H1 (cell line): ENCODE data around the gene IQCH. TPM values are rescaled to one million over a fixed set of nuclear protein-coding genes. Genes with fewer than 3 reads are reported as not detected.

Source experiments
- CTCF ChIA-PET: fragments of 300-600 bp; sonication (Branson Sonifier 250); formaldehyde crosslinking; loops from one replicate; lab custom pipeline; 2021; ENCODE audit not compliant: partially characterized antibody; lab: Charles Lee
- POLR2A ChIA-PET: fragments of 300-600 bp; sonication (Branson Sonifier 250); formaldehyde crosslinking; loops from one replicate; lab custom pipeline; 2021; ENCODE audit warnings: inconsistent platforms; ENCODE audit not compliant: partially characterized antibody; lab: Charles Lee
- DNase-seq, 2 experiments: peaks; one replicate each; pipeline versions ENCODE4 v3.0.0 to v3.0.0-alpha.2; 2010 to 2022; ENCODE audit warnings: low spot score in 2 of 2, low read depth in 1 of 2, mixed read lengths in 1 of 2
- FAIRE-seq: peaks from 2 replicates; lab custom pipeline; 2011; peaks lifted over from hg19 to GRCh38; lab: Jason Lieb, UNC
- H2AFZ ChIP-seq: 2 replicates; pipeline ENCODE4 v1.8.1; 2012; ENCODE audit warnings: low read length, inconsistent platforms
- H2AK5ac ChIP-seq: 2 replicates; pipeline ENCODE4 v1.6.1; 2013; ENCODE audit warnings: low read depth, low read length
- H2BK120ac ChIP-seq: replicated peaks from 2 replicates; pipeline ENCODE3; 2013; ENCODE audit warnings: low read depth, low read length, inconsistent platforms
- H2BK12ac ChIP-seq: 2 replicates; pipeline ENCODE4 v1.6.1; 2013; ENCODE audit warnings: low read depth, low read length
- H2BK15ac ChIP-seq: 2 replicates; pipeline ENCODE4 v1.6.1; 2013; ENCODE audit warnings: low read length
- H2BK20ac ChIP-seq: 2 replicates; pipeline ENCODE4 v1.6.1; 2013; ENCODE audit warnings: low read length
- H2BK5ac ChIP-seq: 2 replicates; pipeline ENCODE4 v1.6.1; 2013; ENCODE audit warnings: low read depth, low read length
- H3K14ac ChIP-seq: 2 replicates; pipeline ENCODE4 v1.6.1; 2013; ENCODE audit warnings: inconsistent platforms; ENCODE audit not compliant: insufficient read length
- H3K18ac ChIP-seq: 2 replicates; pipeline ENCODE4 v1.6.1; 2013; ENCODE audit warnings: low read length; ENCODE audit errors: extremely low read depth
- H3K23ac ChIP-seq: 2 replicates; pipeline ENCODE4 v1.6.1; 2013; ENCODE audit warnings: inconsistent platforms; ENCODE audit not compliant: insufficient read length
- H3K23me2 ChIP-seq: 2 replicates; pipeline ENCODE4 v1.6.1; 2013; ENCODE audit warnings: low read depth, low read length
- H3K27ac ChIP-seq: 2 replicates; pipeline ENCODE4 v1.6.1; 2011; ENCODE audit warnings: low read depth, low read length, inconsistent platforms
- H3K27me3 ChIP-seq, 4 experiments: replicated peaks in 1 of 4; 1 replicate in 1 of 4; 2 replicates in 3 of 4; pipeline versions ENCODE4 v1.6.1 to v1.8.1; 2011 to 2013; ENCODE audit warnings: low read length in 3 of 4, mild to moderate bottlenecking in 3 of 4, inconsistent platforms in 2 of 4, mixed read lengths in 2 of 4, moderate library complexity in 1 of 4; ENCODE audit not compliant: control insufficient read depth in 3 of 4, insufficient read depth in 3 of 4; ENCODE audit errors: extremely low read depth in 1 of 4
- H3K36me3 ChIP-seq, 4 experiments: 2 replicates each; pipeline versions ENCODE4 v1.6.1 to v1.8.1; 2011 to 2013; ENCODE audit warnings: mild to moderate bottlenecking in 4 of 4, low read length in 3 of 4, moderate library complexity in 2 of 4, control low read depth in 1 of 4, inconsistent platforms in 1 of 4; ENCODE audit not compliant: insufficient read depth in 4 of 4, control insufficient read depth in 2 of 4
- H3K4ac ChIP-seq: replicated peaks from 2 replicates; pipeline ENCODE3; 2013; ENCODE audit warnings: low read length, low read depth, mixed read lengths, inconsistent platforms; ENCODE audit not compliant: insufficient read length
- H3K4me1 ChIP-seq, 4 experiments: replicated peaks in 1 of 4; 1 replicate in 1 of 4; 2 replicates in 3 of 4; pipeline versions ENCODE4 v1.6.1 to v1.8.1; 2011 to 2013; ENCODE audit warnings: low read length in 3 of 4, inconsistent platforms in 2 of 4, mixed read lengths in 1 of 4; ENCODE audit not compliant: insufficient read depth in 4 of 4, control insufficient read depth in 3 of 4
- H3K4me2 ChIP-seq, 2 experiments: 2 replicates each; pipeline versions ENCODE4 v1.6.1 to v1.8.1; 2011 to 2013; ENCODE audit warnings: low read depth in 2 of 2, low read length in 2 of 2, control low read depth in 1 of 2, inconsistent platforms in 1 of 2, mild to moderate bottlenecking in 1 of 2; ENCODE audit not compliant: insufficient read depth in 1 of 2
- H3K4me3 ChIP-seq, 4 experiments: fragments of 200-600, 300-600 bp in 1 of 4; sonication (generic), shearing (Covaris generic), sonication (Bioruptor Twin) in 1 of 4; 2 replicates each; pipeline versions ENCODE4 v1.5.1 to v1.8.1; 2011 to 2016; ENCODE audit warnings: low read length in 4 of 4, low read depth in 3 of 4, control low read depth in 2 of 4, inconsistent platforms in 2 of 4, mild to moderate bottlenecking in 2 of 4, mixed read lengths in 1 of 4, moderate library complexity in 1 of 4; ENCODE audit not compliant: insufficient read depth in 2 of 4; ENCODE audit errors: extremely low read depth in 1 of 4
- H3K56ac ChIP-seq: replicated peaks from 2 replicates; pipeline ENCODE3; 2013; ENCODE audit warnings: low read depth, mild to moderate bottlenecking, mixed read lengths, low read length, inconsistent platforms; ENCODE audit not compliant: insufficient read length
- H3K79me1 ChIP-seq: 2 replicates; pipeline ENCODE4 v1.6.1; 2013; ENCODE audit warnings: low read depth, low read length, control low read depth
- H3K79me2 ChIP-seq, 2 experiments: 2 replicates each; pipeline versions ENCODE4 v1.6.1 to v1.8.1; 2012 to 2013; ENCODE audit warnings: low read length in 2 of 2, mild to moderate bottlenecking in 2 of 2, inconsistent platforms in 1 of 2; ENCODE audit not compliant: insufficient read depth in 2 of 2, control insufficient read depth in 1 of 2
- H3K9ac ChIP-seq, 4 experiments: replicated peaks in 1 of 4; 1 replicate in 1 of 4; 2 replicates in 3 of 4; pipeline versions ENCODE4 v1.6.1 to v1.8.1; 2011 to 2013; ENCODE audit warnings: low read depth in 3 of 4, low read length in 3 of 4, control low read depth in 2 of 4, mild to moderate bottlenecking in 2 of 4, moderate library complexity in 2 of 4, inconsistent platforms in 1 of 4; ENCODE audit errors: extremely low read depth in 1 of 4
- H3K9me3 ChIP-seq, 2 experiments: 2 replicates each; pipeline versions ENCODE4 v1.6.1 to v1.8.1; 2012 to 2013; ENCODE audit warnings: mild to moderate bottlenecking in 2 of 2, moderate library complexity in 2 of 2, control low read depth in 1 of 2, inconsistent platforms in 1 of 2, low read depth in 1 of 2, low read length in 1 of 2, mixed read lengths in 1 of 2; ENCODE audit not compliant: insufficient read depth in 2 of 2
- H4K20me1 ChIP-seq, 2 experiments: replicated peaks in 1 of 2; 2 replicates each; pipeline versions ENCODE3 to v1.8.1; 2011 to 2013; ENCODE audit warnings: inconsistent platforms in 2 of 2, low read length in 2 of 2, mild to moderate bottlenecking in 1 of 2; ENCODE audit not compliant: insufficient read depth in 2 of 2, control insufficient read depth in 1 of 2
- H4K5ac ChIP-seq: 2 replicates; pipeline ENCODE4 v1.6.1; 2013; ENCODE audit warnings: low read length, low read depth, mixed read lengths, inconsistent platforms; ENCODE audit not compliant: insufficient read length
- H4K8ac ChIP-seq: 2 replicates; pipeline ENCODE4 v1.8.0; 2013; ENCODE audit warnings: mild to moderate bottlenecking, moderate library complexity, low read length, inconsistent platforms; ENCODE audit not compliant: insufficient read depth; ENCODE audit errors: extremely low read depth
- H4K91ac ChIP-seq: replicated peaks from 2 replicates; pipeline ENCODE3; 2013; ENCODE audit warnings: low read length, mixed read lengths, inconsistent platforms; ENCODE audit not compliant: insufficient read length
- CEBPB ChIP-seq: IDR thresholded peaks from 2 replicates; pipeline ENCODE4 v1.6.1; 2012; ENCODE audit warnings: low read depth, low read length
- CHD1 ChIP-seq: IDR thresholded peaks from 2 replicates; pipeline ENCODE4 v1.6.1; 2012; ENCODE audit warnings: low read depth, low read length, improper control_type of control experiment
- EGR1 ChIP-seq: IDR thresholded peaks from 2 replicates; pipeline ENCODE4 v1.6.1; 2011; ENCODE audit warnings: low read depth, low read length, borderline replicate concordance
- FOSL1 ChIP-seq: IDR thresholded peaks from 2 replicates; pipeline ENCODE4 v1.6.1; 2011; ENCODE audit warnings: mild to moderate bottlenecking, low read depth, low read length, moderate library complexity; ENCODE audit not compliant: insufficient read depth
- JUN ChIP-seq: IDR thresholded peaks from 2 replicates; pipeline ENCODE4 v1.6.1; 2011; ENCODE audit warnings: low read depth, mild to moderate bottlenecking, improper control_type of control experiment, low read length
- NRF1 ChIP-seq: IDR thresholded peaks from 2 replicates; pipeline ENCODE4 v1.6.1; 2011; ENCODE audit warnings: mild to moderate bottlenecking, low read depth, low read length, improper control_type of control experiment
- PHF8 ChIP-seq: fragments of 200-600 bp; sonication (generic); conservative IDR thresholded peaks from 2 replicates; pipeline ENCODE4 v1.7.1; 2012; ENCODE audit warnings: low read depth, mild to moderate bottlenecking, inconsistent platforms, low read length, moderate library complexity
- SIX5 ChIP-seq: IDR thresholded peaks from 2 replicates; pipeline ENCODE4 v1.6.1; 2011; ENCODE audit warnings: mild to moderate bottlenecking, low read depth, low read length
- SP2 ChIP-seq: IDR thresholded peaks from 2 replicates; pipeline ENCODE4 v1.6.1; 2012; ENCODE audit warnings: mild to moderate bottlenecking, low read length, inconsistent platforms
- TAF1 ChIP-seq: IDR thresholded peaks from 2 replicates; pipeline ENCODE4 v1.6.1; 2011; ENCODE audit warnings: mild to moderate bottlenecking, low read depth, low read length
- WGBS, 2 experiments: shearing (Covaris generic) in 1 of 2; methylation state at CpG; one replicate each; pipeline versions ENCODE4 v1.1.6 to v1.1.7; 2013 to 2015; ENCODE audit warnings: low lambda C conversion rate in 2 of 2, mixed read lengths in 2 of 2, inconsistent platforms in 1 of 2, low coverage in 1 of 2, missing lambda C conversion rate in 1 of 2; ENCODE audit not compliant: insufficient replicate concordance in 2 of 2, insufficient coverage in 1 of 2, insufficient read length in 1 of 2; ENCODE audit errors: extremely low coverage in 1 of 2, missing lambda C conversion rate in 1 of 2; 5-methylcytosine and 5-hydroxymethylcytosine counted together
- polyA plus RNA-seq, 7 experiments: library from polyadenylated mRNA; depleted of rRNA in 3 of 7; stranded (reverse) in 5 of 7; unstranded in 2 of 7; fragments of >200 nt in 5 of 7; fragments of 200-250 nt in 2 of 7; gene quantifications; 1 replicate in 5 of 7; 2 replicates in 1 of 7; 4 replicates in 1 of 7; pipeline versions ENCODE4 v1.2.1 to v1.2.3, GENCODE V29; 2011 to 2013; ENCODE audit warnings: missing spikeins in 2 of 7, mixed read lengths in 2 of 7
- total RNA-seq: library from RNA; stranded (reverse); fragmentation: NEBNext Ultra II Directional; extraction: Animal tissue kit (Norgen Biotek cat#: 25700); gene quantifications from 2 replicates; pipeline ENCODE4 v1.2.1, GENCODE V29; 2021
- TF ChIP-seq, protein P1 (sequence below), 3 experiments: IDR thresholded peaks; 1 replicate in 2 of 3; 2 replicates in 1 of 3; pipeline versions ENCODE4 v1.5.1 to v1.6.1; 2011; ENCODE audit warnings: low read length in 3 of 3, mild to moderate bottlenecking in 3 of 3, inconsistent platforms in 2 of 3, low read depth in 1 of 3, moderate library complexity in 1 of 3; ENCODE audit not compliant: insufficient read depth in 1 of 3; ENCODE audit errors: control extremely low read depth in 1 of 3
- TF ChIP-seq, protein P2 (sequence below): IDR thresholded peaks from 2 replicates; pipeline ENCODE4 v1.6.1; 2011; ENCODE audit warnings: low read length, improper control_type of control experiment

IQCH gene
- total and polyA plus RNA-seq, 2 of the 8 experiments (the other 6 are each of a cell fraction or from before 2014, with no cell fraction given): 0.60 to 1.9 TPM

DNA sequence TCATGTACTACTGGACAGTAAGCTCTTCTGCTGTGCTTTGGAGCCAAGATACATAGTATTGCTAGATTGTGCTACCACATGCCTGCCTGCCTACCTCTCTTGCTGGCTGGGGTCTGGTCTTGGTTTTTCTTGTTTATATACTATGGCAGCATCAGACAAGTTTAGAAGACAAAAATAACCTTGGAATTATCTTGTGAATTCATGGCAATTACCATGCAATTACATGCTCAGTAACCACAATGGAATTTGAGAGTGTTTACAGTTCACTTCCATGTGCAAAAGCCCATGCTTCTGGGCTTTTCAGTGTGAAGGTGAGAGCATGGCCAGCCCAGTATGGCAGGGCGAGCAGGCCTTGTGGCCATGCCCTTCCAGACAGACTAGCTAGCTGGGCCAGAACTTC lies 218.4 kb downstream of the IQCH start:
- no peak for FAIRE-seq
- no peak for TF ChIP-seq NRF1
- TF ChIP-seq FOSL1: no peak
- TF ChIP-seq, protein P1, sequence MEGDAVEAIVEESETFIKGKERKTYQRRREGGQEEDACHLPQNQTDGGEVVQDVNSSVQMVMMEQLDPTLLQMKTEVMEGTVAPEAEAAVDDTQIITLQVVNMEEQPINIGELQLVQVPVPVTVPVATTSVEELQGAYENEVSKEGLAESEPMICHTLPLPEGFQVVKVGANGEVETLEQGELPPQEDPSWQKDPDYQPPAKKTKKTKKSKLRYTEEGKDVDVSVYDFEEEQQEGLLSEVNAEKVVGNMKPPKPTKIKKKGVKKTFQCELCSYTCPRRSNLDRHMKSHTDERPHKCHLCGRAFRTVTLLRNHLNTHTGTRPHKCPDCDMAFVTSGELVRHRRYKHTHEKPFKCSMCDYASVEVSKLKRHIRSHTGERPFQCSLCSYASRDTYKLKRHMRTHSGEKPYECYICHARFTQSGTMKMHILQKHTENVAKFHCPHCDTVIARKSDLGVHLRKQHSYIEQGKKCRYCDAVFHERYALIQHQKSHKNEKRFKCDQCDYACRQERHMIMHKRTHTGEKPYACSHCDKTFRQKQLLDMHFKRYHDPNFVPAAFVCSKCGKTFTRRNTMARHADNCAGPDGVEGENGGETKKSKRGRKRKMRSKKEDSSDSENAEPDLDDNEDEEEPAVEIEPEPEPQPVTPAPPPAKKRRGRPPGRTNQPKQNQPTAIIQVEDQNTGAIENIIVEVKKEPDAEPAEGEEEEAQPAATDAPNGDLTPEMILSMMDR (IDR thresholded peaks at IDR 0.05; ENCODE audit: control extremely low read depth in 1 of 3, insufficient read depth in 1 of 3, low read depth in 1 of 3, low read length in 3 of 3): no peak
- no peak for TF ChIP-seq JUN
- no peak for TF ChIP-seq SP2
- TF ChIP-seq, protein P2, sequence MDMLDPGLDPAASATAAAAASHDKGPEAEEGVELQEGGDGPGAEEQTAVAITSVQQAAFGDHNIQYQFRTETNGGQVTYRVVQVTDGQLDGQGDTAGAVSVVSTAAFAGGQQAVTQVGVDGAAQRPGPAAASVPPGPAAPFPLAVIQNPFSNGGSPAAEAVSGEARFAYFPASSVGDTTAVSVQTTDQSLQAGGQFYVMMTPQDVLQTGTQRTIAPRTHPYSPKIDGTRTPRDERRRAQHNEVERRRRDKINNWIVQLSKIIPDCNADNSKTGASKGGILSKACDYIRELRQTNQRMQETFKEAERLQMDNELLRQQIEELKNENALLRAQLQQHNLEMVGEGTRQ: no peak
- no peak for TF ChIP-seq PHF8
- no peak for TF ChIP-seq CHD1
- TF ChIP-seq SIX5: no peak
- no peak for TF ChIP-seq EGR1
- TF ChIP-seq CEBPB: no peak
- no peak for TF ChIP-seq TAF1

More for the DNA sequence above, 218.4 kb downstream of the IQCH start:
- Histone ChIP-seq H4K91ac (no peak overlapping the region), H3K14ac (no peak overlapping the region), H3K4ac (no peak overlapping the region), H3K36me3 (no peaks in the 10 kb centered on the region), H3K9ac (no peak overlapping the region), H2BK5ac (no peak overlapping the region), H4K8ac (no peak overlapping the region), H3K4me2 (no peak overlapping the region), H3K27ac (no peak overlapping the region), H4K20me1 (no peaks in the 10 kb centered on the region), H3K56ac (no peak overlapping the region), H3K27me3 (no peaks in the 10 kb centered on the region), H4K5ac (no peak overlapping the region), H3K79me1 (no peaks in the 10 kb centered on the region), H3K4me1 (no peaks in the 10 kb centered on the region), H3K4me3 (no peak overlapping the region), H2BK12ac (no peak overlapping the region), H3K23me2 (no peaks in the 10 kb centered on the region; the same call in 1 of the 2 replicates), H3K18ac (no peak overlapping the region), H3K23ac (no peak overlapping the region), H3K9me3 (no peaks in the 10 kb centered on the region), H2BK15ac (no peak overlapping the region), H2AFZ (no peak overlapping the region), H2BK120ac (no peak overlapping the region), H2BK20ac (no peak overlapping the region), H2AK5ac (no peak overlapping the region), H3K79me2 (no peaks in the 10 kb centered on the region)
- 100% methylated on average over 1 of the region's 1 CpG; no CpG with 5 or more reads in 1 of the 2 experiments for WGBS, 2 experiments
- CTCF ChIA-PET: interaction anchor here (0.8 kb wide), 1 partner anchor 89 kb away, joined by 3 read pairs; no protein-coding TSS in a partner anchor
- POLR2A ChIA-PET: no interaction called here
- no peak for DNase-seq
